Hematopoietic multipotent progenitor cell treated with erythropoietin and hydrocortisone succinate and interleukin-3 and kit ligand, for 4 days (in vitro differentiated cells): ENCODE measurements around the gene SRRM3.
"Not testable (repeated sequence)": the region's sequence is repeated elsewhere in the genome, so short reads cannot be mapped to it uniquely, and the experiment has no call there.

Experiments used
- DNase-seq: peaks from one replicate; pipeline ENCODE4 v3.0.0-alpha.2; 2015

SRRM3 gene

DNA sequence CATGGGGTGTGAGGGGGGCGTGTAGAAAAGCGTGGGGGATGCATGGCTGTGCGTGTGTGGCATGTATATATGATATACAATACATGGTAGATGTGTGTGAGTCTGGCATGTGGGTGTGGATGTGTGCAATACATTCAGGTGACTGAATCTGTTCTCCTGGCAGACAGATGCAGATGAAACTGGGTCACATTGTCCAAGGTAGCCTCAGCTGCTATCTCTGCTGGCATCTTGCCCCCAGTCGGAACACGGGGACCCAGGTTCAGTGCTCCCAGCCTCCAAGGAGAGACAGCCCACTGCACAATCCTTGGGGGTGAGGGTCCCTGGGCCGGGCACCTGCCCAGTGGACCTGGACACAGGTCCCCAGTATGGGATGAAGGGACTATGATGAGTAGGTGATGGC lies 12.4 kb upstream of the SRRM3 start:
- no peak for DNase-seq

GRCh38 chr7:76191783-76192240 lies 9.9 kb upstream of the SRRM3 start:
- peak; percentile 60 for DNase-seq

DNA sequence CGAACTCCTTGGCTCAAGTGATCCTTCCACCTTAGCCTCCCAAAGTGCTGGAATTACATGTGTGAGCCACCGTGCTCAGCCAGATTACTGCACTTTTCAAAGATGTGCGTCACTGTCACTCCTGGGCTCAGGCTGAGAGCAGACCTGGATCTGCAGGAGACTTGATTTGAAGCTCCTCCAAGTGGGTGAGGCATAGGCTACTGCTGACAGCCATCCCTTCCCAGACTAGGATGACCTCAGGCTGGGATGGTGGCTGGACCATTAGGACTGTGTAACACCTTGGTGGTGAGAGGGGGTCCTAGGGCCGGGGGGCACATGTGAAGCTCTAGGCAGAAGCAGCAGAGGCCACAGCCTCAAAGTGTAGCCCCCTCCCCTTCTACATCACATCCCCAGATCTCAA lies 8.2 kb upstream of the SRRM3 start:
- DNase-seq = no peak

DNA sequence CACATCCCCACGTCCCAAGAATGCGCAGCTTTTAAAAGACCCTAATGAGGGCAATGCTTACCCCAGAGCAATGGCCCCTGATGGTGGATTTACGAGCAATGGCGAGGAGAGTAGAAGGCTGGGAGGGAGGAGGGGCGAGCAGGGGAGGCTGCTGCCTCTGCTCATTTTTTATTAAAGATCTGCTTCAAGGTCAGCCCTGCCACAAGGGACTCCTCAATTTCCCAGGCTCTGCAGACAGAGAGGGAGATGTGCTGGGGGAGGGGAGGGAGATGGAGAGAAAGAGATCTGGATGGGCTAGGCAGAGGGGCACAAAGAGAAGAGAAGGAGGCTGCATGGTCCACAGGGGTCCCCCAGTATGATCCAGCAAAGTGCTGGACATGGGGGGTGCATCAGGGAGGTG lies 7.8 kb upstream of the SRRM3 start:
- no peak for DNase-seq

- no peak for DNase-seq
Measured at GRCh38 chr7:76196786-76197185, 4.9 kb upstream of the SRRM3 start.

GRCh38 chr7:76198202-76198601 lies 3.5 kb upstream of the SRRM3 start:
- DNase-seq = no peak

DNA sequence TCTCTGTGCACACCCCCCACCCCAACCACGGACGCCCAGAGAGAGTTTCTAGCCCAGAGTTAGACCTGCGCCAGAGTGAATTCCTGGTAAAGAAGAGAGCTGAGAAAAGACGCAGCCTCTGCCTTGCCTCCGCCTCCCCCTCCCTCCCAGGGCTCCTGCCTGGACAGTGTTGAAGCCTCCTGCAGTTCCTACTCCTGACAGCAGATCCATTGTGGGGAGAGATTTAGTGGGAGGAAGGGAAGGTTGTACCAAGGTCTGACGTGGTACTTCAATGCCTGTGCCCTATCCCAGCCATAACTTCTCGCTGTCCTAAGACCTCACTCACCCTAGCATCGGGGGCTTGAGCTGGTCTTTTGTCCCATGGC lies 952 bp downstream of the SRRM3 start:
- DNase-seq = no peak

DNA sequence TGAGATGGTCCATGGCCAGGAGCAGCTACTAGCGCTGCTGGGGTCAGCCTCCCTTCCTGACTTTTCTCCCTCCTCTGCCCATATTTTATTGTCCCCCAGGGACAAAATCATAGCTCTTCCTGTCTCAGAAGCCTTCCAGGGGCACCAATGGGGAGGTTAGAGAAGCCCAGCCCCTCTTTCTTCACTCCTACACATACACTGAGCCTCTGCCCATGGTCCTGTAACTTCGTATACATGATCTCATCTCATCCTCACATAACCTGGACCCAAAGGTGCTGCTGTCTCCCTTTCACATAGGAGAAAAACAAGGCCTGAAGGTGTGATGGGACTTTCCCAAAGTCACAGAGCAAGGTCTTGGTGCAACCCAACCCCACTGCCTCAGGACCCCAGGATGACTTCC lies 2.5 kb downstream of the SRRM3 start:
- no peak for DNase-seq

- DNase-seq = no peak
Measured at GRCh38 chr7:76206633-76207032, 4.9 kb downstream of the SRRM3 start.

- DNase-seq = no peak
Measured at GRCh38 chr7:76209310-76209709, 7.6 kb downstream of the SRRM3 start.

- DNase-seq = no peak
Measured at GRCh38 chr7:76211216-76211615, 9.5 kb downstream of the SRRM3 start.

DNA sequence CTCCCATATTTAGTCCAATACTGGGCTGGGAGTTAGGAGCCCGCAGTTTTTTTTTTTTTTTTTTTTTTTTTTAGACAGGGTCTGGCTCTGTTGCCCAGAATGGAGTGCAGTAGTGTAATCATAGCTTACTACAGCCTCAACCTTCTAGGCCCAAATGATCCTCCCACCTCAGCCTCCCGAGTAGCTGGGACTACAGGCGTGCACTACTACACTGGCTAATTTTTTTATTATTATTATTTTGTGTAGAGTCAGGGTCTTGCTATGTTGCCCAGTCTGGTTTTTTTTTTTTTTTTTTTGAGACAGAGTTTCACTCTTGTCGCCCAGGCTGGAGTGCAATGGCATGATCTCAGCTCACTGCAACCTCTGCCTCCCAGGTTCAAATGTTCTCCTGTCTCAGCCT lies 13.7 kb downstream of the SRRM3 start:
- not testable (repeated sequence) for DNase-seq

DNA sequence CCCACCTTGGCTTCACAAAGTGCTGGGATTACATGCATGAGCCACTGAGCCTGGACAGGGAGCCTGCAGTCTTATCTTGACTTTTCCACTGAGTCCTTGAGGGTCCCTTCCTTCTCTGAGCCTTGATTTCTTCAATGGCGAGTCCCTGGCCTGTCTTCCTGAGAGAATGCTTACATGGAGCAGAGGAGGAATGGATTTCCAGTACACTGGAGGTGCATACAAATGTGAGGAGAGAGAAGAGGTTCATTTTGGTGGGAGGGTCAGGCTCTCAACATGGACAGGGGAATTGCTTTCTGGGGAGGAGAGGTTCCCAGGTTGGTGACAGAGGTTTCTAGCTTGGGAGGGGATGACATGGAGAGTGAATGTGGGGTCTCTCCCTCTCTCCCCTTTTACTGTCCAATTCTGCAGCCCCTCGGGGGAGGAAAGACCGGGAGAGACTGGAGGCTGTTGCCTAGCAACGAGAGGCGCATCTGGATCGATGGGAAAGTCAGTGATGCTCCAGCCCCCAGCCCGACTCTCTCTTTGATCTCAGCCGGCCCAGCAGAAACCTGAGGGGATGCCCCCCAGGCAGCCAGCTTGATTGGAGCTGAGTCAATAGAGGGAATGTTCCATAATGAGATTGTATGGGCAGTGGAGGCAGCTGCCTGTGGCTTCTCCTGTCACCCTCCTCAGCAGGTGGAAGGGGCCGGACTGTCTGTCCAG lies 14.8 kb downstream of the SRRM3 start:
- DNase-seq = no peak

DNA sequence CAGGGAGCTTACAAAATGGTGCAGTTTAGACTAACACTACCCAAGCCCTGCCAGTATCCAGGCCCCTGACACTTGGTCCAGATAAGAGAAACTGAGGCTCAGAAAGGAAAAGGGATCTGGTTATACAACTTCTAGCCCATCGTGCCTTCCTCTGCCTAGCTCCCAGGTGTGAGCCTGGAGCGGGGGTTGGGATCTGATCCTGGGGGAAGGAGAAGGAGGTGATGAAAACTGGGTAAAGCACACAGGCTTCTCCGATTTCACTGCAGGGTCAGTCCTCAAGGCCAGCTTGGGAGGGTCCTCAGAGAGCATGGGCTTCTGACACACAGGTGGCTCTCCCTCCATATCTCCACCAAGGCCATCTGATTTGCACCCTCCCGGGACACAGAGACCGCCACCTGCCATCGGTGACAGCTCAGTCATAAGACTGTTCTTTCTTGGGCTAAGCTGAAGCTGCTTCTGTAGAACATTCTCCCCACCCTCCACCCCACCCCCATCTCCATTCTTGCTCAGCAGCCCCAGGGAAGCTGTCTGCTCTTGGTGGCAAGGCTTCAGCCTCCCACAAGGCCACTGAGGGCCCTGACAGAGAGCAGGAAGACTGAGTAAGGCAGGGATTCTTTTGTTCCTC lies 16.4 kb downstream of the SRRM3 start:
- no peak for DNase-seq

- peak; percentile 18 for DNase-seq
Measured at GRCh38 chr7:76220185-76221057, 18.7 kb downstream of the SRRM3 start.

DNA sequence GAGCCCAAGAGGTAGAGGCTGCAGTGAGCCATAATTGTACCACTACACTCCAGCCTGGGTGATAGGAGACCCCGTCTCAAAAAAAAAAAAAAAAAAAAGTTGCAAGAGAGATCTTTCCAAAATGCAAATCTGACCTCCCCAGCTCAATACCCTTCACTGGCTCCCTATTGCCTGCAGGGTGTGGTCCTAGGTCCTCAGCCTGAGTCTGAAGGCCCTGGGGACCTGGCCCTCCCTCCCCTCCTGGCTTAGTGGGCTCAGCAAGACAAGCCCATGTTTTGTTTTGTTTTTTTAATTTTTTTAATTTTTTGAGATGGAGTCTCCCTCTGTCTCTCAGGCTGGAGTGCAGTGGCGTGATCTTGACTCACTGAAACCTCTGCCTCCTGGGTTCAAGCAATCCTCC lies 20.6 kb downstream of the SRRM3 start:
- no peak for DNase-seq

DNA sequence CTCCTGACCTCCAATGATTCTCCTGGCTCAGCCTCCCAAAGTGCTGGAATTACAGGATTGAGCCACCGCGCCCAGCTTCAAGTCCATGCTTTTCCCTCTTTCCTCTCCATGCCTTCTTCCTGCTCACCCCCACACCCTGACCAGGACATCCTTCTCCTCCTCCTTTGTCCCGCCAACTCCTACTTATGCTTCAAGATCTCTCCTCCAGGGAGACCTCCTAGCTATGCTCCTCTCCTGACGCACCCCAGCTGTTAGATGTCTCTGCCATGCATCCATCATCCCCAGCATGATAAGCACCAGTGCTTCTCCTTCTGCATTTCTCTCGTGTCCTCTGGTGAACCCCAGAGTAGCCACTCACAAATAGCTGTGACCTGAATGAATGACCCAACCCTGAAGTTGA lies 21.1 kb downstream of the SRRM3 start:
- no peak for DNase-seq

- DNase-seq = no peak
Measured at GRCh38 chr7:76223286-76223972, 21.7 kb downstream of the SRRM3 start.

- DNase-seq = no peak
Measured at GRCh38 chr7:76224695-76225094, 23.0 kb downstream of the SRRM3 start.

GRCh38 chr7:76225379-76225778 lies 23.7 kb downstream of the SRRM3 start:
- peak; percentile 75 for DNase-seq

DNA sequence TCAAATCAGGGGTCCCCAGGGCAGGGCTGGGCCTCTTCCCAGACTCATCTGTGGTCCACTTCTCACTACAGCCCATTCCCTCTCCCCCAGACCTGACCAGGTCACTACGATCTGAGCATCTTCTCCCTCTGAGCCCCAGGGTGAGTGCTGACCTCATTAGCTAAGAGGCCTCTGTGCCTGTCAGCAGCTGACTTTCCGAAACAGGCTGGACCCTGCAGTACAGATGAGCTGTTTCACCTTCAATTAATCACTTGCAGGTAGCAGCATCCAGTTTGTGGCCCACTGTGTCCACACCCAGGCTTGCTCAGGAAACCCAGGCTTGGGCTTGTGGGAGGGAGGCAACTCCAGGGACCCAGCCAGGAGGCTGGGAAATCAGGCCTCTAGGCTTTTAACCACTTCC lies 24.3 kb downstream of the SRRM3 start:
- DNase-seq = no peak

GRCh38 chr7:76226878-76227423 lies 25.3 kb downstream of the SRRM3 start:
- not testable (repeated sequence) for DNase-seq

- no peak for DNase-seq
Measured at GRCh38 chr7:76230214-76230613, 28.5 kb downstream of the SRRM3 start.
